Psoas muscle (tissue), 8 donors: ENCODE data around the gene BRD9. TPM values are rescaled to one million over a fixed set of nuclear protein-coding genes. Genes with fewer than 3 reads are reported as not detected.

Experiments
- ATAC-seq, 4 donors: fragments of 200-7000 bp; cut with Tn5 transposase; one replicate each; pipeline ENCODE4 v1.9.1; 2020; ENCODE audit warnings: moderate library complexity in 3 of 4, mild to moderate bottlenecking in 2 of 4
- DNase-seq, 2 donors: peaks; one replicate each; pipeline ENCODE4 v3.0.0-alpha.2; 2020
- H3K27ac ChIP-seq: fragments of 200-600 bp; one replicate; pipeline ENCODE4 v1.8.0; 2022
- H3K27me3 ChIP-seq, 3 donors: fragments of 200-600 bp in 1 of 3; one replicate each; pipeline versions ENCODE4 v1.6.1 to v1.8.0; 2013 to 2022; ENCODE audit warnings: low read length in 2 of 3, mild to moderate bottlenecking in 2 of 3, moderate library complexity in 1 of 3; ENCODE audit not compliant: insufficient read depth in 3 of 3
- H3K36me3 ChIP-seq, 2 donors: fragments of 200-600 bp in 1 of 2; one replicate each; pipeline versions ENCODE4 v1.6.1 to v1.8.0; 2013 to 2022; ENCODE audit warnings: low read depth in 1 of 2, mild to moderate bottlenecking in 1 of 2, moderate library complexity in 1 of 2; ENCODE audit not compliant: insufficient read depth in 1 of 2
- H3K4me1 ChIP-seq: fragments of 200-600 bp; one replicate; pipeline ENCODE4 v1.8.0; 2022
- H3K4me3 ChIP-seq: fragments of 200-600 bp; one replicate; pipeline ENCODE4 v1.8.0; 2022; ENCODE audit warnings: mild to moderate bottlenecking
- H3K9me3 ChIP-seq: fragments of 200-600 bp; one replicate; pipeline ENCODE4 v1.8.0; 2022
- CTCF ChIP-seq: fragments of 200-600 bp; IDR thresholded peaks from one replicate; pipeline ENCODE4 v1.8.0; 2022; ENCODE audit warnings: antibody characterized with exemption
- WGBS, 3 donors: extraction: QIAGEN DNeasy Blood & Tissue Kit; methylation state at CpG; one replicate each; pipeline versions ENCODE4 v1.1.6 to v1.1.7; 2013; 5-methylcytosine and 5-hydroxymethylcytosine counted together
- intact Hi-C, 2 donors: fragments of 100-400 bp; cut with DNase I; formaldehyde crosslinking; loops; one replicate each; pipeline versions ENCODE4 v1.11.0 to v1.14.2; 2022
- polyA plus RNA-seq, 3 donors: library from polyadenylated mRNA; stranded (reverse); fragments of 200-250 nt; gene quantifications; one replicate each; pipeline ENCODE4 v1.2.3, GENCODE V29; 2013
- total RNA-seq, 4 donors: library from RNA; stranded (reverse); fragmentation: NEBNext Ultra II Directional in 2 of 4; extraction: Animal tissue kit (Norgen Biotek cat#: 25700) in 2 of 4; gene quantifications; one replicate each; pipeline versions ENCODE4 v1.2.1 to v1.2.4, GENCODE V29; 2021 to 2023
- donor health status: healthy with polysubstance abuse.
- donor health status: DM: no; HTN: no; CAD: no; lungs with moderate emphysema.
- donor health status: Bipolar disorder and iron deficiency.
- donor health status: healthy.
- donor health status: DM: yes; HTN: yes; CAD: no.
- donor health status: DM: no; HTN: no; CAD: no.
- donor health status: DM: no; HTN: no; CAD: no.
- donor health status: DM: yes; HTN: yes; CAD: no.

The BRD9 gene
- total and polyA plus RNA-seq, 7 donors = 18.7 to 28.0 (median 22.6) TPM

DNA sequence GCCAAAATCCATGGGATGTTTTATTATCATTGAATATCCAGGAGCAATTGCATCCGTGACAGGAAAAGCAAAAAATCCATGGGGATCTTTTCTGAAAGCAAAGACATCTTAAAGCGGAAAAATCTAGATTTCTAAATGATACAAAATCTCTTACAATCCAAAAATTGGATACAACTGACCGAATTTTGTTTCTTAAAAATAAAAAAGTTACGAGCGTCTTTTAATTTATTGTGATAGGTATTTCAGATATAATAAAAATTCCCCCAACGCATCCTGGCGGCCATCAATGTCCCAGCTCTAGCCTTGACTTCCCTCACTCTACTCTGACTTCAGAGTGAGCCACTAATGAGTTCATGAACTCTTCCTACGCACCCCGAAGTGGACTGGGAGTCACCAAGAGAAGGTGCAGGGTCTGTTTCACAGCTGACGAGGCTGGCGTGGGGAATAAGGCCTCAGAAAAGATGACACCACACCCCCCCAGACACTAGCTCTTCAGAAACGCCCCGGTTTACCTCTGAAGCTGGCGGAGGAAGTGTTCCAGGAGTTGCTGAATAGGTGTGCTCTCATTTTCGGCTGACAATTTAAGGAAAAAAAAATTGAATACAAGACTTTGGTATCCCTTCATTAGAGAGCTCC is 3.4 kb downstream of the BRD9 start:
- no peak for DNase-seq
- no peak for ATAC-seq
- intact Hi-C loops = no loop called here

GRCh38 chr5:888638-889035 is 4.0 kb downstream of the BRD9 start:
- intact Hi-C loops = no loop called here
- DNase-seq = no peak
- WGBS, 3 donors = 92 to 96% (median 93%) methylated on average over 11 of the region's 11 CpGs
- Histone ChIP-seq H3K4me3 (no peak overlapping the region), H3K9me3 (no peaks in the 10 kb centered on the region), H3K36me3 (peaks cover 16 to 82% of the 10 kb centered on the region in 2 donors), H3K27ac (no peak overlapping the region), H3K4me1 (peaks cover 11% of the 10 kb centered on the region), H3K27me3 (no peaks in the 10 kb centered on the region)
- no peak for TF ChIP-seq CTCF
- ATAC-seq = no peak

More for the DNA sequence above, 3.4 kb downstream of the BRD9 start:
- 83 to 94% (median 91%) methylated on average over 15 of the region's 15 CpGs for WGBS, 3 donors
- Histone ChIP-seq H3K27me3 (no peaks in the 10 kb centered on the region), H3K4me3 (no peak overlapping the region), H3K4me1 (peaks cover 11% of the 10 kb centered on the region), H3K9me3 (no peaks in the 10 kb centered on the region), H3K36me3 (peaks cover 16 to 77% of the 10 kb centered on the region in 2 donors), H3K27ac (no peak overlapping the region)
- TF ChIP-seq CTCF = no peak

DNA sequence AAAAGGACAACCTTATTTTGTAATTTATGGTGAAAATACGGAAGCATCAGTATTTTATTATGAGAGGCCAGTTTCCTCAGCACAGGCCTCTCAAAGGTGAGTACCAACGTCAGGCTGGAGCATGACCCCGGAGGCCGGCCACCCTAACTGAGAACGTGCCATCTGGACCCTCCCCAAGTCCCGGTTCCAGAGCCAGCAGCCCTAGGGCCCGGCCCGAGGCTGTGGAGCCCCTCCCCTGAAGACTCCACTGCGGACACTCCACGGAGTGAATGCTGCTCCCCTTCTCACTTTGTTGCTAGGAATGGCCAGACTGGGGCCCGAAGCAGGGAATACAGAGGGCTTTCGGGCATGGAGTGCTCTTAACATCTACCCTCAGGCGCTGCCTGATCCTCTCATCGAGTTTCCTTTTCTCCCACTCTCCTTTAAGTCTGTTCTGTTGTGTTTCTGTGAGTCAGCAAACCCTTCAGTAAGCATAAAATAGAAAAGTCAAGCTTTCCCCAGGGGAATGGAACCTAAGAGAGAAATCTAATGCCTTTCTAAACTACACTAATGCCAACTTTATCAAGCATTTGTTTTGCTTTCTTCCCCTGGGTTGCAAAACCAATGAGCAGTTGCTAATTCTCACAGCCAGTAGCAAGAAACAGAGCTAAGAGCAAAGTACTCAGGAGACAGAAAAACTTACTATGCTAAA is 4.5 kb downstream of the BRD9 start:
- Histone ChIP-seq H3K9me3 (no peaks in the 10 kb centered on the region), H3K36me3 (peaks cover 16 to 88% of the 10 kb centered on the region in 2 donors), H3K4me3 (no peak overlapping the region), H3K4me1 (peaks cover 11% of the 10 kb centered on the region), H3K27ac (no peak overlapping the region), H3K27me3 (no peaks in the 10 kb centered on the region)
- no peak for ATAC-seq
- TF ChIP-seq CTCF = no peak
- 74 to 82% (median 75%) methylated on average over 14 of the region's 14 CpGs for WGBS, 3 donors
- intact Hi-C loops = no loop called here
- no peak for DNase-seq

GRCh38 chr5:886716-887325 is 5.8 kb downstream of the BRD9 start:
- intact Hi-C loops = no loop called here
- Histone ChIP-seq H3K4me3 (no peak overlapping the region), H3K36me3 (peaks cover 16 to 94% of the 10 kb centered on the region in 2 donors), H3K4me1 (peaks cover 9% of the 10 kb centered on the region), H3K27me3 (no peaks in the 10 kb centered on the region), H3K9me3 (no peaks in the 10 kb centered on the region), H3K27ac (no peak overlapping the region)
- no peak for TF ChIP-seq CTCF
- 77 to 85% (median 83%) methylated on average over 26 of the region's 26 CpGs for WGBS, 3 donors
- ATAC-seq (no peak), DNase-seq (no peak)
